PC-3 (cell line): Measurements from ENCODE around the gene GABRD. TPM values are rescaled to one million over a fixed set of nuclear protein-coding genes. Genes with fewer than 3 reads are reported as not detected.

Experiments
- ATAC-seq: fragments of 200-7000 bp; cut with Tn5 transposase; 2 replicates; pipeline ENCODE4 v1.9.1; 2020; ENCODE audit warnings: mild to moderate bottlenecking, moderate library complexity
- BruUV-seq: library from RNA; stranded (reverse); fragments of 400-500 nt; replicated peaks from 2 replicates; lab custom pipeline; 2021; lab: Mats Ljungman, UMichigan
- CTCF ChIA-PET: fragments of 300-600 bp; sonication (Branson Sonifier 250); formaldehyde crosslinking; loops from one replicate; lab custom pipeline; 2022; ENCODE audit warnings: antibody characterized with exemption; lab: Charles Lee
- POLR2A ChIA-PET: fragments of 300-600 bp; sonication (Branson Sonifier 250); formaldehyde crosslinking; loops from one replicate; lab custom pipeline; 2022; ENCODE audit warnings: antibody characterized with exemption; ENCODE audit not compliant: unreplicated experiment; lab: Charles Lee
- DNase-seq: peaks from one replicate; pipeline ENCODE4 v3.0.0-alpha.2; 2015
- H2AFZ ChIP-seq: fragments of 300-600 bp; sonication (generic); 2 replicates; pipeline ENCODE4 v1.6.0; 2016; ENCODE audit warnings: antibody characterized with exemption, low read length
- H3F3A ChIP-seq: fragments of 300-600 bp; sonication (generic); one replicate; pipeline ENCODE4 v1.6.0; 2017; ENCODE audit warnings: antibody characterized with exemption, low read length, control low read depth, mild to moderate bottlenecking; ENCODE audit not compliant: unreplicated experiment
- H3K27ac ChIP-seq: fragments of 300-600 bp; sonication (generic); 2 replicates; pipeline ENCODE4 v1.5.1; 2016; ENCODE audit warnings: mild to moderate bottlenecking, low read length
- H3K27me3 ChIP-seq: fragments of 300-600 bp; sonication (generic); 2 replicates; pipeline ENCODE4 v1.6.1; 2016; ENCODE audit warnings: low read length, mixed read lengths
- H3K36me3 ChIP-seq: fragments of 300-600 bp; sonication (generic); 2 replicates; pipeline ENCODE4 v1.6.1; 2016; ENCODE audit warnings: low read depth, mixed run types, low read length, mixed read lengths
- H3K4me1 ChIP-seq: fragments of 300-600 bp; sonication (generic); 2 replicates; pipeline ENCODE4 v1.5.1; 2016; ENCODE audit warnings: low read length; ENCODE audit not compliant: insufficient read depth
- H3K4me2 ChIP-seq: fragments of 300-600 bp; sonication (generic); 2 replicates; pipeline ENCODE4 v1.6.0; 2016; ENCODE audit warnings: low read length
- H3K4me3 ChIP-seq: fragments of 300-600 bp; sonication (generic); 2 replicates; pipeline ENCODE4 v1.5.1; 2016; ENCODE audit warnings: mild to moderate bottlenecking, low read length, mixed read lengths
- H3K79me2 ChIP-seq: fragments of 300-600 bp; sonication (generic); 2 replicates; pipeline ENCODE4 v1.6.1; 2017; ENCODE audit warnings: low read length, mixed read lengths
- H3K9ac ChIP-seq: fragments of 300-600 bp; sonication (generic); 2 replicates; pipeline ENCODE4 v1.6.0; 2016; ENCODE audit warnings: mild to moderate bottlenecking, low read length
- H3K9me2 ChIP-seq: fragments of 300-600 bp; sonication (generic); replicated peaks from 2 replicates; pipeline ENCODE4 v1.6.1; 2016; ENCODE audit warnings: mixed run types, low read length, mixed read lengths
- H3K9me3 ChIP-seq: fragments of 300-600 bp; sonication (generic); 2 replicates; pipeline ENCODE4 v1.6.1; 2016; ENCODE audit warnings: low read length, mixed read lengths
- H4K20me1 ChIP-seq: fragments of 300-600 bp; sonication (generic); 2 replicates; pipeline ENCODE4 v1.6.1; 2016; ENCODE audit warnings: low read length, mixed read lengths
- EZH2 ChIP-seq: fragments of 300-600 bp; sonication (generic); IDR thresholded peaks from one replicate; pipeline ENCODE4 v1.6.1; 2017; ENCODE audit warnings: antibody characterized with exemption, mild to moderate bottlenecking, low read length; ENCODE audit not compliant: unreplicated experiment
- EZH2phosphoT487 ChIP-seq: fragments of 300-600 bp; sonication (generic); IDR thresholded peaks from 2 replicates; pipeline ENCODE4 v1.6.1; 2018; ENCODE audit warnings: mild to moderate bottlenecking, antibody characterized with exemption, low read length, borderline replicate concordance
- intact Hi-C: fragments of 100-400 bp; cut with micrococcal nuclease; formaldehyde crosslinking; loops from 2 replicates; pipeline ENCODE4 v1.9.0; 2023
- total RNA-seq: library from RNA; depleted of rRNA; stranded (reverse); fragments of >200 nt; gene quantifications from 2 replicates; pipeline ENCODE4 v1.2.3, GENCODE V29; 2014
- TF ChIP-seq, protein P1 (sequence below): fragments of 300-600 bp; sonication (generic); conservative IDR thresholded peaks from 2 replicates; pipeline ENCODE4 v1.5.1; 2017; ENCODE audit warnings: antibody characterized with exemption, low read depth, mild to moderate bottlenecking, low read length

Gene GABRD
- total RNA-seq, 1 experiment from 2014 or later: not detected

DNA sequence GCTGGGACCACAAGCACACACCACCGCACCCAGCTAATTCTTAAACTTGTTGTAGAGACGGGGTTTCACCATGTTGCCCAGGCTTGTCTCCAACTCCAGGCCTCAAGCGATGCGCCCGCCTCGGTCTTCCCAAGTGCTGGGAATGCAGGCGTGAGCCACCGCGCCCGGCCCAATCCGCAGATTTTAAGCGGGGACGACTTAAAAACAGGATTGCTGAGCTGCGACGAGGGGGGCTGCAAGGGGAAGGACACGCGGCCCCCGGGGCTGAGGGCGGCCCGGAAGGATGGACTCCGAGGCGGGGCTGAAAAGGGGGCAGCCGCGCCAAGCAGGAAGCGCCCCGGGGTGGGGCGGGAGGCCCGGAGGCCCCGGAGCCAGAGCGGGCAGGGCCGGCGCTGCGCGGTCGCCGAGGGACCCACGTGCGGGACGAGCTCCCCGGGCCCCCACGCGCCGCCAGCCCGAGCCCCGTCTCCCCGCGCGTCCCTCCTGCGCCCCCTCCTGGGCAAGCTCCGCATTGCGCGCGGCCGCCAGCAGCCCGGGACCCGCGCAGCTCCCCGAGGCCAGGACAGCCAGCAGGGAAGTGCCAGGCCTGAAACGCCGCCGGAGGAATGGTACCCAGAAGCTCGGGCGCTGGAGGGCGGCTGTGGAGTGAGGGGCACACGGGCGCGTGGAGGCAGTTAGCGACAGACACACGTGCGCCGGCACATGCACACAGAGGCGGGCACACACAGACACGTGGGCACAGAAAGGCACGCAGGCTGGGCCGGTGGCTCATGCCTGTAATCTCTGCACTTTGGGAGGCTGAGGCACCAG is 25.6 kb downstream of the GABRD start:
- intact Hi-C loops: no loop called here
- H3K4me1 ChIP-seq: peaks cover 18% of the 10 kb centered on the region
- CTCF ChIA-PET: interaction anchor here (0.5 to 2.3 kb wide), 7 partner anchors 10 to 174 kb away, joined by 3 to 34 read pairs (median 5); no protein-coding TSS in a partner anchor

DNA sequence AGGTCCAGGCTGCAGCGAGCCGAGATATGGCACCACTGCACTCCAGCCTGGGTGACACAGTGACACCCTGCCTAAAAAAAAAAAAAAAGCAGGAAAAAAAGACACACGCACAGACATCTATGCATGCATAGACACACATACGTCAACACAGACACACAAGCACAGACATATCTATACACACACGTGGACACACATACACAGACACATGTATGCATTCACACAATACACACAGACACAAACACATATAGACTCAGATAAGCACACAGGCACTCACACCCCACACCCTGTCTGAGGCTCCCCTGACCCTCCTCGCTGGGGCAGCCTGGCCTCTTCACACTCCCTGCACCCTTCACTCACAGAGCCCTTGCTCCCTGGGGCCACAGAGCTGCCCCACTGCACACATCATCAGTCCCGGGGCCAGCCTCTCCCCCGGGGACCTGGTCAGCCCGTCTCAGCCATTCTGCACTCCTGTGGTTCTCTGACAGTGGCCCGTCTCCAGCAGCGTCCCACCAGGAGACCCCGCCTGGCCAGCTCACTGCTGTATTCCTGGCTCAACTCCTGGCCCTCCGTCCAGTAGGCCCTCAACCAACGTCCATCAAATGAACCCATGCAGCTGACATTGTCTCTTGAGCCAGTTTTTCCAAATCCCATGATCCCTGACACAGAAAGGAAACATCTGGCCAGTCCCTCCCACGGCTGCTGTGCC is 26.5 kb downstream of the GABRD start:
- BruUV-seq: no TSS peak
- POLR2A ChIA-PET: no interaction called here

More for the DNA sequence above, 25.6 kb downstream of the GABRD start:
- peak overlapping the region; percentile 82 for H3K4me2 ChIP-seq
- H3K4me3 ChIP-seq: peak overlapping the region; percentile 53
- POLR2A ChIA-PET: no interaction called here
- H3K9me3 ChIP-seq: no peaks in the 10 kb centered on the region
- H4K20me1 ChIP-seq: no peaks in the 10 kb centered on the region
- H3K27ac ChIP-seq: no peak overlapping the region
- no peaks in the 10 kb centered on the region for H3K36me3 ChIP-seq
- no peaks in the 10 kb centered on the region for H3K9me2 ChIP-seq
- peak overlapping the region; percentile 41; the same call in 1 of the 2 replicates for H3K9ac ChIP-seq
- TF ChIP-seq, protein P1, sequence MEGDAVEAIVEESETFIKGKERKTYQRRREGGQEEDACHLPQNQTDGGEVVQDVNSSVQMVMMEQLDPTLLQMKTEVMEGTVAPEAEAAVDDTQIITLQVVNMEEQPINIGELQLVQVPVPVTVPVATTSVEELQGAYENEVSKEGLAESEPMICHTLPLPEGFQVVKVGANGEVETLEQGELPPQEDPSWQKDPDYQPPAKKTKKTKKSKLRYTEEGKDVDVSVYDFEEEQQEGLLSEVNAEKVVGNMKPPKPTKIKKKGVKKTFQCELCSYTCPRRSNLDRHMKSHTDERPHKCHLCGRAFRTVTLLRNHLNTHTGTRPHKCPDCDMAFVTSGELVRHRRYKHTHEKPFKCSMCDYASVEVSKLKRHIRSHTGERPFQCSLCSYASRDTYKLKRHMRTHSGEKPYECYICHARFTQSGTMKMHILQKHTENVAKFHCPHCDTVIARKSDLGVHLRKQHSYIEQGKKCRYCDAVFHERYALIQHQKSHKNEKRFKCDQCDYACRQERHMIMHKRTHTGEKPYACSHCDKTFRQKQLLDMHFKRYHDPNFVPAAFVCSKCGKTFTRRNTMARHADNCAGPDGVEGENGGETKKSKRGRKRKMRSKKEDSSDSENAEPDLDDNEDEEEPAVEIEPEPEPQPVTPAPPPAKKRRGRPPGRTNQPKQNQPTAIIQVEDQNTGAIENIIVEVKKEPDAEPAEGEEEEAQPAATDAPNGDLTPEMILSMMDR: peak; percentile 80
- TF ChIP-seq EZH2: no peak
- H3K79me2 ChIP-seq: no peaks in the 10 kb centered on the region
- no peaks in the 10 kb centered on the region for H3K27me3 ChIP-seq
- no peaks in the 10 kb centered on the region for H3F3A ChIP-seq
- ATAC-seq: peak; percentile 54
- peak; percentile 85 for DNase-seq
- BruUV-seq: no TSS peak
- H2AFZ ChIP-seq: peak overlapping the region; percentile 97

More for the DNA sequence above, 26.5 kb downstream of the GABRD start:
- peak overlapping the region; percentile 97; the same call in 1 of the 2 replicates for H2AFZ ChIP-seq
- no peak overlapping the region for H3K27ac ChIP-seq
- TF ChIP-seq, protein P1: no peak
- TF ChIP-seq EZH2: no peak
- no peak for TF ChIP-seq EZH2phosphoT487
- intact Hi-C loops: loop anchor here (1.0 to 2.0 kb wide), 2 partner anchors 85 to 101 kb away; no protein-coding TSS in a partner anchor
- H3K27me3 ChIP-seq: no peaks in the 10 kb centered on the region
- no peak for ATAC-seq
- H3K9me3 ChIP-seq: no peaks in the 10 kb centered on the region
- H3K4me2 ChIP-seq: peak overlapping the region; percentile 82; the same call in 1 of the 2 replicates
- peaks cover under 1% of the 10 kb centered on the region for H3K79me2 ChIP-seq
- no peaks in the 10 kb centered on the region for H4K20me1 ChIP-seq
- DNase-seq: no peak
- peaks cover 19% of the 10 kb centered on the region for H3K4me1 ChIP-seq
- no peaks in the 10 kb centered on the region for H3K36me3 ChIP-seq
- CTCF ChIA-PET: interaction anchor here (0.6 to 2.3 kb wide), 8 partner anchors 10 to 137 kb away, joined by 3 to 34 read pairs (median 6); no protein-coding TSS in a partner anchor
- no peak overlapping the region for H3K4me3 ChIP-seq
- no peaks in the 10 kb centered on the region for H3K9me2 ChIP-seq
- H3K9ac ChIP-seq: 0 out of 2 replicates have a peak overlapping the region, but pooled peaks have one; percentile 20
- no peaks in the 10 kb centered on the region for H3F3A ChIP-seq
